ENCODE data around the gene SPPL2C. TPM values are rescaled to one million over a fixed set of nuclear protein-coding genes. Genes with fewer than 3 reads are reported as not detected.

The SPPL2C gene
- total and polyA plus RNA-seq, 3 donors from 2014 or later = 21.7 to 64.7 (median 58.9) TPM

- TF ChIP-seq POLR2A (IDR thresholded peaks at IDR 0.05) = no peak
- TF ChIP-seq, protein P1, sequence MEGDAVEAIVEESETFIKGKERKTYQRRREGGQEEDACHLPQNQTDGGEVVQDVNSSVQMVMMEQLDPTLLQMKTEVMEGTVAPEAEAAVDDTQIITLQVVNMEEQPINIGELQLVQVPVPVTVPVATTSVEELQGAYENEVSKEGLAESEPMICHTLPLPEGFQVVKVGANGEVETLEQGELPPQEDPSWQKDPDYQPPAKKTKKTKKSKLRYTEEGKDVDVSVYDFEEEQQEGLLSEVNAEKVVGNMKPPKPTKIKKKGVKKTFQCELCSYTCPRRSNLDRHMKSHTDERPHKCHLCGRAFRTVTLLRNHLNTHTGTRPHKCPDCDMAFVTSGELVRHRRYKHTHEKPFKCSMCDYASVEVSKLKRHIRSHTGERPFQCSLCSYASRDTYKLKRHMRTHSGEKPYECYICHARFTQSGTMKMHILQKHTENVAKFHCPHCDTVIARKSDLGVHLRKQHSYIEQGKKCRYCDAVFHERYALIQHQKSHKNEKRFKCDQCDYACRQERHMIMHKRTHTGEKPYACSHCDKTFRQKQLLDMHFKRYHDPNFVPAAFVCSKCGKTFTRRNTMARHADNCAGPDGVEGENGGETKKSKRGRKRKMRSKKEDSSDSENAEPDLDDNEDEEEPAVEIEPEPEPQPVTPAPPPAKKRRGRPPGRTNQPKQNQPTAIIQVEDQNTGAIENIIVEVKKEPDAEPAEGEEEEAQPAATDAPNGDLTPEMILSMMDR (IDR thresholded peaks at IDR 0.05) = no peak
- H3K36me3 ChIP-seq (ENCODE audit: low read depth, missing control alignments) = no peaks in the 10 kb centered on the region
- no peak for DNase-seq
- no peak overlapping the region for H3K4me3 ChIP-seq
- H3K27ac ChIP-seq = no peak overlapping the region
- intact Hi-C loops (cut with DNase I; ENCODE audit: low total_unique reads) = no loop called here
- no peaks in the 10 kb centered on the region for H3K9me3 ChIP-seq
- no peaks in the 10 kb centered on the region for H3K4me1 ChIP-seq
- 91 to 96% methylated on average over 9 of the region's 9 CpGs for WGBS, 2 donors
- no peaks in the 10 kb centered on the region for H3K27me3 ChIP-seq
Measured at GRCh38 chr17:45837603-45838002, 7.1 kb upstream of the SPPL2C start.

DNA sequence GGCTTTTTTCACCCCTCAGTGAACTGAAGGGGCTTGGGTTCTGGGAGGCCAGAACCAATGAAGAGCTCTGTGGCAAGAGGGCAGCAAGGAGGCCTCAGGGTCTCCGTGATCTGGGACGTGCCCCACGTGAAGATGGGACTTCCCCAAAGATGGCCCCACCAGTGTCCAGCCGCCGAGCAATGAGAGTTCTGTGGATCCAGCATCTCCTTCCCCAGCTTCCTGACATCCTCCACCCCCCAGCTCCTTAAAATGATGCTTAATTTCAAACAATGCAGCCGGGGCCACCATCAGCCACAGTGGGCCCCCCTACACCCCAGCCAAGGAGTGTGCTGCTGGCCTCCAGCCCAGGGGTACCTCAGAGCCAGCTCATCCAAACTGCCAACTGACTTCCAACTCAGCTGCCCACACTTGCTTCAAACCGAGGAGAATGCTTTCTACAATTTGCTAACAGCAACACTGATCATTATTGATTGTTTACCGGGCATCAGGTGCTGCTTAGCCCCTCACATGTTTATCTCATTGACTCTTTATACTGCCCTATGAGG is 5.9 kb upstream of the SPPL2C start:
- no peak overlapping the region for H3K4me3 ChIP-seq
- intact Hi-C loops (cut with DNase I; ENCODE audit: low total_unique reads) = no loop called here
- H3K36me3 ChIP-seq (ENCODE audit: low read depth, missing control alignments) = no peaks in the 10 kb centered on the region
- no peak for DNase-seq
- no peak for TF ChIP-seq POLR2A (IDR thresholded peaks at IDR 0.05)
- H3K27me3 ChIP-seq = no peaks in the 10 kb centered on the region
- no peak overlapping the region for H3K27ac ChIP-seq
- 80 to 87% methylated on average over 7 to 8 of the region's 8 CpGs for WGBS, 2 donors
- H3K4me1 ChIP-seq = no peaks in the 10 kb centered on the region
- H3K9me3 ChIP-seq = no peaks in the 10 kb centered on the region

DNA sequence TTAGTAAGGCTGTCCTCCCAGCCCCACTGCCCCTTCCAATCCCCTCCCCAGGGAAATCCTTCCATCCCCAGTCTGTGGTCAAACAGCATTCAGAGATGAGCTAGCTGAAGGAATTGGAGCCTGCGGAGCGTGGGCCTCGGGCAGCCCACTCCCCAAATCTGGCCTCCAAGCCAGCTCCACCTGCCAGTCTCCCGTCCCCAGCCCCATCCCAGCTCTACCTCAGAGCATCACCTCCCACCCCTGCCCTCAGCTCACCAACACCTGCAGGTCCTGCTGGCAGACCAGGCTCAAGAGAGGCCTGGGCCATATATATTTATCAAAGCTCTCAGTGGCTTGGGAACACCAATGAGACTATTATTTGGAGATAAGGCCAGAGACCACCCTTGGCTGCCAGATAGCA is 5.2 kb upstream of the SPPL2C start:
- Histone ChIP-seq H3K4me3 (no peak overlapping the region), H3K27me3 (no peaks in the 10 kb centered on the region), H3K4me1 (no peaks in the 10 kb centered on the region), H3K27ac (no peak overlapping the region), H3K36me3 (ENCODE audit: low read depth, missing control alignments) (no peaks in the 10 kb centered on the region), H3K9me3 (no peaks in the 10 kb centered on the region)
- TF ChIP-seq POLR2A (IDR thresholded peaks at IDR 0.05) = no peak
- TF ChIP-seq, protein P1 (IDR thresholded peaks at IDR 0.05) = no peak
- no peak for DNase-seq
- 91 to 96% methylated on average over 4 of the region's 4 CpGs for WGBS, 2 donors
- intact Hi-C loops (cut with DNase I; ENCODE audit: low total_unique reads) = no loop called here

DNA sequence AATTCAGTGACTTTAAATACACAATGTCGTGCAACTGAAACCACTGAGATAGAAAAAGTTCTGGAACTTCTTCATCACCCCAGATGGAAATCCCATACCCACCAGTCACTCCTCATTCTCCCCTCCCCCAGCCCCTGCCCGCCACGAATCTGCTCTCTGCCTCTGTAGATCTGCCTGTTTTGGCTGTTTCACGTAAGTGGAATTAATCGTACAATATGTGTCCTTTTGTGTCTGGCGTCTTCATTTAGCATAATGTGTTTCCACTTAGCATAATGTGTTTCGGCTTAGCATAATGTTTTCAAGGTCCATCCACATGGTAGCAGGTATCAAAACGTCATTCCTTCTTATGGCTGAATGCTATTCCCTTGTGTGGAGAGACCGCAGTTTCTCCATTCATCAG is 3.5 kb upstream of the SPPL2C start:
- intact Hi-C loops (cut with DNase I; ENCODE audit: low total_unique reads) = no loop called here
- DNase-seq = no peak
- Histone ChIP-seq H3K4me3 (no peak overlapping the region), H3K27ac (no peak overlapping the region), H3K9me3 (no peaks in the 10 kb centered on the region), H3K4me1 (no peaks in the 10 kb centered on the region), H3K36me3 (ENCODE audit: low read depth, missing control alignments) (no peaks in the 10 kb centered on the region), H3K27me3 (no peaks in the 10 kb centered on the region)
- TF ChIP-seq POLR2A (IDR thresholded peaks at IDR 0.05) = no peak
- TF ChIP-seq, protein P1 (IDR thresholded peaks at IDR 0.05) = no peak
- WGBS, 2 donors = 75 to 82% methylated on average over 9 of the region's 9 CpGs

GRCh38 chr17:45841883-45842525 is 2.7 kb upstream of the SPPL2C start:
- Histone ChIP-seq H3K4me3 (no peak overlapping the region), H3K9me3 (no peaks in the 10 kb centered on the region), H3K27me3 (no peaks in the 10 kb centered on the region), H3K4me1 (no peaks in the 10 kb centered on the region), H3K36me3 (ENCODE audit: low read depth, missing control alignments) (no peaks in the 10 kb centered on the region), H3K27ac (no peak overlapping the region)
- no peak for TF ChIP-seq POLR2A (IDR thresholded peaks at IDR 0.05)
- TF ChIP-seq, protein P1 (IDR thresholded peaks at IDR 0.05) = no peak
- intact Hi-C loops (cut with DNase I; ENCODE audit: low total_unique reads) = no loop called here
- DNase-seq = no peak
- WGBS, 2 donors = 71 to 74% methylated on average over 7 of the region's 7 CpGs
